K562 (cell line): ENCODE measurements around the gene PBX4. TPM values are rescaled to one million over a fixed set of nuclear protein-coding genes. Genes with fewer than 3 reads are reported as not detected.

Experiments used
- ATAC-seq: fragments of 200-7000 bp; cut with Tn5 transposase; 3 replicates; pipeline ENCODE4 v1.9.1; 2020; ENCODE audit warnings: moderate library complexity
- BruUV-seq: library from RNA; stranded (reverse); fragments of 400-500 nt; replicated peaks from 2 replicates; lab custom pipeline; 2021; lab: Mats Ljungman, UMichigan
- CTCF ChIA-PET: fragments of 300-600 bp; formaldehyde crosslinking; extraction: SDS; loops from one replicate; lab custom pipeline; 2021; ENCODE audit warnings: low intra/inter-chr PET ratio; lab: Yijun Ruan, JAX
- POLR2A ChIA-PET: fragments of 300-600, 350-650 bp; sonication (Branson Sonifier 250); formaldehyde crosslinking; extraction: SDS; loops from one replicate; lab custom pipeline; 2021; ENCODE audit warnings: antibody characterized with exemption, inconsistent platforms; lab: Yijun Ruan, JAX
- DNase-seq, 4 experiments: peaks; one replicate each; pipeline versions ENCODE4 v3.0.0 to v3.0.0-alpha.2; 2011 to 2018; ENCODE audit warnings: low spot score in 3 of 4, mixed read lengths in 3 of 4; ENCODE audit errors: extremely low read depth in 1 of 4
- FAIRE-seq: peaks from 2 replicates; lab custom pipeline; 2011; peaks lifted over from hg19 to GRCh38; lab: Jason Lieb, UNC
- H2AFZ ChIP-seq: 2 replicates; pipeline ENCODE4 v1.6.0; 2011; ENCODE audit warnings: low read depth, low read length, control low read depth, inconsistent platforms
- H3K27ac ChIP-seq: fragments of 200-600 bp; 3 replicates; pipeline ENCODE4 v1.8.0; 2011; ENCODE audit warnings: low read depth, mild to moderate bottlenecking, control low read depth, inconsistent platforms, low read length, moderate library complexity, mixed read lengths; ENCODE audit errors: extremely low read depth
- H3K27me3 ChIP-seq, 2 experiments: fragments of 300-600 bp in 1 of 2; 2 replicates in 1 of 2; 3 replicates in 1 of 2; pipeline versions ENCODE4 v1.6.0 to v1.8.0; 2011; ENCODE audit warnings: inconsistent platforms in 2 of 2, low read length in 2 of 2, mild to moderate bottlenecking in 1 of 2, mixed read lengths in 1 of 2, moderate library complexity in 1 of 2; ENCODE audit not compliant: control insufficient read depth in 2 of 2, insufficient read depth in 2 of 2
- H3K36me3 ChIP-seq: fragments of 300-600 bp; 3 replicates; pipeline ENCODE4 v1.8.0; 2011; ENCODE audit warnings: mild to moderate bottlenecking, low read length, inconsistent platforms; ENCODE audit not compliant: control insufficient read depth, insufficient read depth
- H3K4me1 ChIP-seq, 2 experiments: fragments of 200-600 bp in 1 of 2; replicated peaks in 1 of 2; 2 replicates in 1 of 2; 3 replicates in 1 of 2; pipeline versions ENCODE4 v1.5.1 to v1.8.0; 2011; ENCODE audit warnings: inconsistent platforms in 2 of 2, low read length in 2 of 2, mild to moderate bottlenecking in 1 of 2, mixed read lengths in 1 of 2, moderate library complexity in 1 of 2; ENCODE audit not compliant: control insufficient read depth in 2 of 2, insufficient read depth in 2 of 2
- H3K4me2 ChIP-seq: 2 replicates; pipeline ENCODE4 v1.6.1; 2011; ENCODE audit warnings: low read length, control low read depth, inconsistent platforms, mixed read lengths; ENCODE audit not compliant: insufficient read depth
- H3K4me3 ChIP-seq: fragments of 200-600 bp; sonication (generic), shearing (Covaris generic); 2 replicates; pipeline ENCODE4 v1.5.1; 2016; ENCODE audit warnings: control low read depth, inconsistent platforms
- H3K79me2 ChIP-seq: fragments of 200-600 bp; 3 replicates; pipeline ENCODE4 v1.8.0; 2011; ENCODE audit warnings: low read length, inconsistent platforms; ENCODE audit not compliant: control insufficient read depth, insufficient read depth
- H3K9ac ChIP-seq, 2 experiments: 2 replicates each; pipeline versions ENCODE4 v1.6.0 to v1.6.1; 2011; ENCODE audit warnings: low read depth in 2 of 2, low read length in 2 of 2, control low read depth in 1 of 2, inconsistent platforms in 1 of 2, mild to moderate bottlenecking in 1 of 2, mixed read lengths in 1 of 2; ENCODE audit not compliant: insufficient read depth in 1 of 2
- H3K9me1 ChIP-seq: one replicate; pipeline ENCODE4 v1.6.0; 2011; ENCODE audit warnings: inconsistent platforms, mild to moderate bottlenecking, low read length, moderate library complexity; ENCODE audit not compliant: control insufficient read depth, insufficient read depth
- H3K9me3 ChIP-seq: replicated peaks from 2 replicates; pipeline ENCODE4 v1.5.1; 2011; ENCODE audit warnings: low read depth, low read length, inconsistent platforms; ENCODE audit not compliant: control insufficient read depth, insufficient read depth
- H4K20me1 ChIP-seq: replicated peaks from 2 replicates; pipeline ENCODE4 v1.6.1; 2011; ENCODE audit warnings: low read length, inconsistent platforms, mixed read lengths; ENCODE audit not compliant: control insufficient read depth, insufficient read depth
- CREB3L1 ChIP-seq: fragments of 450-650 bp; IDR thresholded peaks from 2 replicates; pipeline ENCODE4 v1.6.1; 2014; ENCODE audit warnings: low read depth, mild to moderate bottlenecking, moderate library complexity, borderline replicate concordance
- POLR2G ChIP-seq: fragments of 200-400 bp; formaldehyde crosslinking; IDR thresholded peaks from 2 replicates; pipeline ENCODE4 v1.6.1; 2017; ENCODE audit warnings: low read depth, mild to moderate bottlenecking, antibody characterized with exemption, low read length, moderate library complexity
- WGBS: fragments of 100-300 bp; shearing (Covaris generic); methylation state at CpG from one replicate; pipeline ENCODE4 v1.1.6; 2016; ENCODE audit warnings: low coverage, mixed read lengths; ENCODE audit not compliant: insufficient coverage; ENCODE audit errors: missing lambda C conversion rate; 5-methylcytosine and 5-hydroxymethylcytosine counted together
- in situ Hi-C: fragments of 300-500 bp; cut with MboI; formaldehyde crosslinking; loops from 4 replicates; pipeline ENCODE4 v1.15.0; 2018; ENCODE audit warnings: inconsistent platforms, mixed read lengths
- intact Hi-C: fragments of 100-400 bp; cut with micrococcal nuclease; formaldehyde crosslinking; loops from 2 replicates; pipeline ENCODE4 v1.14.2; 2022
- polyA plus RNA-seq, 8 experiments: library from polyadenylated mRNA; depleted of rRNA in 4 of 8; stranded (reverse) in 5 of 8; unstranded in 3 of 8; fragments of >200 nt; fragmentation: Nextera tagmentation in 2 of 8; fragmentation: Illumina TruSeq in 1 of 8; extraction: Ambion mirVana in 2 of 8; extraction: Trizol in 1 of 8; gene quantifications; 2 replicates each; pipeline versions ENCODE4 v1.2.1 to v1.2.3, GENCODE V29; 2011 to 2014; ENCODE audit warnings: inconsistent platforms in 1 of 8, missing spikeins in 1 of 8
- total RNA-seq, 7 experiments: library from RNA; depleted of rRNA in 6 of 7; stranded (reverse); fragments of >200 nt in 6 of 7; fragmentation: Illumina TruSeq in 2 of 7; extraction: Trizol in 2 of 7; gene quantifications; 2 replicates each; pipeline versions ENCODE4 v1.2.1 to v1.2.3, GENCODE V29; 2011 to 2021; ENCODE audit warnings: low replicate concordance in 1 of 7

PBX4 gene
- total and polyA plus RNA-seq, 9 of the 15 experiments (the other 6 are each of a cell fraction or from before 2014, with no cell fraction given) = 0.11 to 3.8 (median 1.6) TPM; not detected in 1

GRCh38 chr19:19535311-19536191 is 82.9 kb downstream of the PBX4 start:
- Histone ChIP-seq H3K79me2 (no peaks in the 10 kb centered on the region), H3K27ac (no peak overlapping the region), H3K27me3 (no peaks in the 10 kb centered on the region), H2AFZ (no peak overlapping the region), H3K9me1 (peaks cover 3% of the 10 kb centered on the region), H3K36me3 (no peaks in the 10 kb centered on the region; the same call in 2 of the 3 replicates), H3K9me3 (no peaks in the 10 kb centered on the region; the same call in 1 of the 2 replicates), H3K4me2 (no peak overlapping the region), H3K4me1 (peaks cover 5 to 42% of the 10 kb centered on the region in 2 experiments), H3K9ac (no peak overlapping the region), H3K4me3 (no peak overlapping the region), H4K20me1 (0 out of 2 replicates have a peak, but pooled peaks cover 10% of the 10 kb centered on the region)
- 84% methylated on average over 27 of the region's 34 CpGs for WGBS
- BruUV-seq = no TSS peak
- no peak for FAIRE-seq
- no peak for ATAC-seq
- in situ Hi-C loops = loop anchor here (25.0 kb wide), 1 partner anchor 102 kb away; the partner anchor contains the start of genes GMIP and LPAR2
- intact Hi-C loops = no loop called here
- POLR2A ChIA-PET = interaction anchor here (0.5 kb wide), 1 partner anchor 227 kb away, joined by 3 read pairs; no protein-coding TSS in a partner anchor
- CTCF ChIA-PET = no interaction called here
- peak; percentile 50 for TF ChIP-seq POLR2G
- TF ChIP-seq CREB3L1 = no peak
- no peak for DNase-seq
